GM21360 (cell line): Measurements from ENCODE around the gene CD84.
A peak's percentile ranks its signal among the peaks of the same experiment; 100 is the strongest.
"Not testable (repeated sequence)": the region's sequence is repeated elsewhere in the genome, so short reads cannot be mapped to it uniquely, and the experiment has no call there.

ENCODE experiments used
- ATAC-seq: cut with Tn5 transposase; IDR thresholded peaks from one replicate; pipeline ENCODE4 v1.9.1; 2021; ENCODE audit warnings: mild to moderate bottlenecking, moderate library complexity; ENCODE audit not compliant: unreplicated experiment

CD84 gene

DNA sequence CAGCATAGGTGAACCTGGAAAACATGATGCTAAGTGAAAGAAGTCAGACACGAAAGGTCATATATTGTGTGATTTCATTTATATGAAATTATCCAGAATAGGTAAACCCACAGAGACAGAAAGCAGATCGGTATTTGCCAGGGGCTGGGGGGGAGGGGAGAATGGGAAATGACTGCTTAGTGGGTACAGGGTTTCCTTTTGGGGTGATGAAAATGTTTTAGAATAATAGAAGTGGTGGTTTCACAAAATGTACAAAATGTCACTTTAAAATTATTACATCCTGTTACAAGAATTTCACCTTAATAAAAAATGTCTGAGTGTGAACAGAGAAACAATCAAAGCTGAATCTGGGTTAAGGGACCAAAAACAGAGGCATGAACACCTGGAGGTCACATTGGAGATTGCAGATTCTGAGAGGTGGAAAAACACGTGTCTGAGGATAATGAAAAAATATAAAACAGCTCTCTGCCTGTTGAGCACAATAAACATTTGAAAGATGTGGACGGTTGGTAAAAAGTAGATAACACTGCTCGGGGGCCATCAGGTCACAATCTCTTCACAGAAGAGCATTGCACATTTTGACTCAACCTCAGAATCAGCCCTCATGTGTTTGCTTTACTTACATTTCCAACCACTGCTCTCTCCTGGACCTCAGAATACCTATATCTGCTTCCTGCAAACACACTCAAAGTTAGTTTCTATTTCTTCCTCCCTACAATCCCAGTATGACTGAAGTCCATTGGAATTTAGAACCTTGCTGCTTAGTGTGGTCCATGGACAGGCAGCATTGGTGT is 59.5 kb downstream of the CD84 start:
- peak; percentile 56 for ATAC-seq

GRCh38 chr1:160517519-160517918 is 61.8 kb downstream of the CD84 start:
- not testable (repeated sequence) for ATAC-seq

DNA sequence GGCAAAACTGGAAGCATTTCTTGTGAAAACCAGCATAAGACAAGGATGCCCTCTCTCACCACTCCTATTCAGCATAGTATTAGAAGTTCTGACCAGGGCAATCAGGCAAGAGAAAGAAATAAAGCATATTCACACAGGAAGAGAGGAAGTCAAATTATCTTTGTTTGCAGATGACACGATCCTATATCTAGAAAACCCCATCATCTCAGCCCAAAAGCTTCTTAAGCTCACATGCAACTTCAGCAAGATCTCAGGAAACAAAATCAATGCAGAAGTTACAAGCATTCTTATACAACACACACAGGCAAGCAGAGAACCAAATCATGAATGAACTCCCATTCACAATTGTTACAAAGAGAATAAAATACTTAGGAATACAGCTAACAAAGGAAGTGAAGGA is 63.4 kb downstream of the CD84 start:
- ATAC-seq, result not testable (repeated sequence)

DNA sequence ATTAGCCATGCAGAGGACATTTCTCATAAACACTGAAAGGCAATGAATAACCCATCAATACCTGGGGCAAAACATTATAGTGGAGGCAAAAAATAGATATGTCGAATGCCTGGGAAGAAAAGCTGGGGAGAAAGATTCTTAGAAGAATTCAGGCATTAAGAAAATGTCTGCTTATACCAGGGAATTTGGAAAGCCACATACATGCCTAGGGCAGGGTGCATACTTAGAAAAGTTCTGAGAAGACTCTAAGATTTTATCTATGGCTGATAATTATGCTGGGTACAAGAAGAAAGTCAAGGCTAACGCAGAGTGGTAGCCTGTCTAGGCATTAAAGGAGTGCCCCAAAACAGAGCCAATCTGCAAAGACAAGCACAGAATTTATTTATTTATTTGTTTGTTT is 74.6 kb downstream of the CD84 start:
- no peak for ATAC-seq

DNA sequence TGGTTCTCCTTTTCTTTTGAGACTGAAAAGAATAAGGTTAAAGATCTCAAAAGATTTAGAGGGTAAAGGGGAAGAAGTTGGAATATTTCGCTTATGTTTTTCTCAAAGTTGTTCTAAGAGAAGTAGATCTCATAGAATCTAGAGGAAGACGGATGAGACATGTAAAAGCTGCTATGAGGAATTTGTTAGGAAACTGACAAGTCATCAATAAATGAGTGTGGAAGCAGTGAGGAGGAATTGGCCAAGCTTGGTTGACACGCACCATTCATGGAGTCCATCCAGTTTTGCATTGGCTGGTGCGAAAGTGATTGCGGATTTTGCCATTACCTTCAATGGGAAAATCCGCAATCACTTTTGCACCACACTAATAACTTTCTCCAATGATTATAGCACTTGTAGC is 76.2 kb downstream of the CD84 start:
- ATAC-seq, result no peak

- ATAC-seq, result no peak
Observed at GRCh38 chr1:160500321-160500990, 78.8 kb downstream of the CD84 start.

GRCh38 chr1:160499631-160500030 is 79.7 kb downstream of the CD84 start:
- no peak for ATAC-seq

GRCh38 chr1:160498301-160499065 is 80.8 kb downstream of the CD84 start:
- ATAC-seq, result not testable (repeated sequence)

GRCh38 chr1:160496334-160496733 is 83.0 kb downstream of the CD84 start:
- no peak for ATAC-seq

DNA sequence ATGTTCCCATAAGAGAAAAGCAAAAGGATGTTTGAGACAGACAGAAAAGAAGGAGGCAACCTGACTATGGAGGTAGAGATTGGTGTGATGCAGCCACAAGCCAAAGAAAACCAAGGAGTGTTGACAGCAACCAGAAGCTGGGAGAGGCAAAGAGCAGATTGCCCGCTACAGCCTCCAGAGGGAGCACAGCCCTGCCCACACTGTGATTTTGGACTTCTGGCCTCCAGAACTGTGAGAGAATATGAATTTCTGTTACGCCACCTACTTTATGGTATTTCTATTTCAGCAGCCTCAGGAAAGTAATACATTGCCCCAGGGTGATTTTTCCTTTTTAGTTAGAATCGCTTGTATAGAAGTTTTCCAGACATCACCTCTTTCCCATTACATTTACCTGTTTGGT is 84.7 kb downstream of the CD84 start:
- no peak for ATAC-seq

DNA sequence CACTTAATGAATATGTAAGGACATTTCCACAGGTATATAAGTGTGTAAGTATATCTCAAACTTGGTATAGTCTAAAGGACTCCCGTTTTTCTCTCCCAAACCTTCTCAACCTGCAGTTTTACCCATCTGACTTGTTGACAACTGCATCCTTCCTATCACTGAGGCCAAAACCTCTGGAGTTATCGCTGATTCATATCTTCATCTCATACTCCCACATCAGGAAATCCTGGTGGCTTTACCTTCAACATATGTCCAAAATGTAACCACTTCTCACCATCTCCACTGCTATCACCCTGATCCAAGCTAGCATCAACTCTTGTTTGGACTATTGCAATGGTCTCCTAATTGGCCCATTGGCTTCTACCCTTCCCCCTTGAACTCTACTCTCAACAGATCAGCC is 86.7 kb downstream of the CD84 start:
- ATAC-seq, result no peak

GRCh38 chr1:160491981-160492380 is 87.3 kb downstream of the CD84 start:
- ATAC-seq, result no peak
